NCI-H2081 (cell line): Measurements from ENCODE around the gene DLGAP1.
"Not testable (repeated sequence)": the region's sequence is repeated elsewhere in the genome, so short reads cannot be mapped to it uniquely, and the experiment has no call there.

Experiments
- DNase-seq, 2 experiments: peaks; one replicate each; lab custom pipeline; 2025; lab: John Stamatoyannopoulos, UW

The DLGAP1 gene

DNA sequence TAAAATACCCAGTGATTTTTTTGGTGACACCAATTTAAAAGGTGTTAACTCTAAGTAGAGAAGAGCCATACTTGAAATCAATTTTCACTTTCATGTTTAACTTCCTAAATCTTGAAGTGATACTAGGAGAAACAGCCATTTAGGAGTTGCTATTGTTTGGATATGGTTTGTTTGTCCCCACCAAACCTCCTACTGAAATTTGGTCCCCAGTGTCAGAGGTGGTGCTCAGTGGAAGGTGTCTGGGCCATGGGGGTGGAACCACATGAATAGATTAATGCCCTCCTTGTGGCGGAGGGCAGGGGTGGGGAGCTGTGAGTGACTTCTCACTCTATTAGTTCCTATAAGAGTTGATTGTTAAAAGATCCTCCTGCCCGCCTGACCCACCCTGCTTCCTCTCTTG is 377.9 kb downstream of the DLGAP1 start:
- no peak for DNase-seq

DNA sequence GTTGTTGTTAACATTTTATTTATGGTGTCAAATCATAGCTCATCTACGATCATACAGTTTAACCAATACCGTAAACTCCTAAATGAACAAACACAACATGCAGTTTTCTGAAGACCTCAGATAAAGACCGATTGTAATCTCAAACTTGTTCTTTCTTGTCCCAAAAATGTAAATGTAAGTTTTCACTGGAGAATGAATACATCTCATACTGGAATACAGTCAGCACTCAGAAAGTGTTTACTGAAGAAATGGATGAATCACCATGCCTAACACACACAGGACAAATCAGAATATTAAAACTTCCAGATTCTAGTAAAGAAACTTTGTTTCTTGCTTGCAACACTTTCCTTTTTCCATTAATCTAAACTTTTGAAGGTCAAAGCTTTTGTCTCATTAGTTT is 380.5 kb downstream of the DLGAP1 start:
- DNase-seq: no peak

DNA sequence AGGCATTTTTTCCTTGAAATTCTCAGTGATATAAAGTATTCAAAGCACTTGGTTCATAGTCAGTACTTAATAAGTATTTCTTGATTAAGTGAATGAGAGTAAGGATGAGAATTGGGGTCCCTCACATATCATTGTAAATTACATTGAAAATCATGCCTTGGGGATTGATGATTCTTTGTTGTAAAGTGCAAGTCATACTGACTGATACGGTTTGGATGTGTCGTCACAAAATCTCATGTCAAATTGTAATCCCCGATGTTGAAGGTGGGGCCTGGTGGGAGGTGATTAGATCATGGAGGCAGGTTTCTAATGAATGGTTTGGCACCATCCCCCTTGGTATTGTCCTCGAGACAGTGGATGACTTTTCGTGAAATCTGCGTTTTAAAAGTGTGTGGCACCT is 385.9 kb downstream of the DLGAP1 start:
- no peak for DNase-seq

DNA sequence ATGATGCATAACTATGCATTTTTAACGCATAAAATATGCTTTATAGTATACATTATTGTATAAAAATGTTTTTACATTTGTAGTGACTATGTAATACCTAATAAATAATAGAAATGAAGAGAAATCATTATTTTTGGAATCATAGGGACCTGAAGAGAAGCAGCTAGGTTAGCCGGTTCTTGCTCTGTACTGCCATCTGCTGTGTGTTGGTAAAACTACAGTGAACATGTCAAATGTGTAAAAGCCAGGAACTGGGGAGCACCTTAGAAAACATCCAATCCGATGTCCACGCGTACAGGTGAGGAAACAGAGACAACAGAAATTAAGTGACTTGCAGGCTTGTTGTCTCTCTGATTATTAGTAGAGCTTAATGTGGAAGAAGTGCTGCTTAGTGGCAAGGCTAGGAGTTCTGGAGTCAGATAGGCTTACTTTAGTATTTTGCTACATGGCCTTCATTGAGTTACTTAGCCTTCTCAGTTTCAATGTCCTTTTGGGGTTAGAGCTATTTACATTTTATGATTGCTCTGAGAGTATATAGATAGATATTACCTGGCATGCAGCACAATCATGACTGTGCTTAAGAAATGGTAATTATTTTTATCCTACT is 386.5 kb downstream of the DLGAP1 start:
- peak; percentile 40 to 44 for DNase-seq

DNA sequence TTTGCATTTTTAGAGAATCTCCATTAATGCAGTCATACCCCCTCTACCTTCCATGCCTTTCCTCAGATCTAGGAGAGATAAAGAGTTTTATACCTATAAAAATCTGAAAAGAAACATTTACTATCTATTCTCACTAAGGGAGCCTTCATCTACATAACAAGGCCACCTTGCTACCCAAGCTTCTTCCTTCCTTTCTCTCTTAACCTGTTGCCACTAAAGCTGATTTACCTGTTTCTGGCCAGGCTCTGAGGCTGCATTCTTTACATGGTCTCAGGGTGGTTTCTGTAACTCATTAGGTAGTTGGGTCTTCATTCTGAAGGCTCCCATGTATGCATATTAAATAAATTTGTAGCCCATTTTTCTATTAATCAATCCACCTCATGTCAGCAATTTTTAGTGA is 391.6 kb downstream of the DLGAP1 start:
- DNase-seq: no peak

DNA sequence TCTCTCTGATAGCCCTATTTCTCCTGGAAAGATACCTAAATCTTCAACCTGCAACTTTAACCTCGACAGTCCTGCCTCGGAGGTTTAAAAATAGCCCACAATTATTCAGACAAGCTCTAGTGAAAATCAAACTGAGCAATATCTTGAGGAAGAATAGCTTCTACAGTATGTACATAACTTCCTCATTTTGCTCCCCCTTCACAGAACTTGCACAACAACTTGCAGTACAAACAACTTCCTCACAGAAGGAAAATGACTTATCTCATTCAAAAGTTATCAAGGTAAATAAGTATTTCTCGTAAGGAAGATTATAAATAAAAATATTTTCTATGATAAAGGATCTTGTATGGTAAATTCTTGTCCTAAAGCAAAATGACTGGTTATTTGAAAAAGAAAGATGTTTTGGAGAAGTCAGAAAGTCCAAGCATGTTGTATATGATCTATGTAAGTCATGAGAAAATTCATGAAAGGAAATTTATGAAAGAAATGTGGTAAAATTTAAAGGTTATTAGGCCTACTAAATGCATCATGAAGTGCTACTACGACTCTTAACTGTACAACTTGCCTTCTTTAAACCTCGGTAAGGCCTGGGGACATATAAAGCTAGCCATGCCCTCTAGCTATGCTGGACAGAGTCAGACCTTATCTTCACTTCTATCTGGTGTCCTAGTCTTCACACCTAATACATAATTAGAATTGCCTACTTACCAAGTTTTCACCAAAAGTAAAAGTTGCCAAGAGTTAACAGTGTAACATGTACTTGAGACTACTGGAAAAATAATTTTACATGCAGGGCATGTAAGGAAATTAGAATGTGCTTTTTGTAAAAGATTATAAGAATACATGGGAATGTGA is 394.5 kb downstream of the DLGAP1 start:
- no peak for DNase-seq

DNA sequence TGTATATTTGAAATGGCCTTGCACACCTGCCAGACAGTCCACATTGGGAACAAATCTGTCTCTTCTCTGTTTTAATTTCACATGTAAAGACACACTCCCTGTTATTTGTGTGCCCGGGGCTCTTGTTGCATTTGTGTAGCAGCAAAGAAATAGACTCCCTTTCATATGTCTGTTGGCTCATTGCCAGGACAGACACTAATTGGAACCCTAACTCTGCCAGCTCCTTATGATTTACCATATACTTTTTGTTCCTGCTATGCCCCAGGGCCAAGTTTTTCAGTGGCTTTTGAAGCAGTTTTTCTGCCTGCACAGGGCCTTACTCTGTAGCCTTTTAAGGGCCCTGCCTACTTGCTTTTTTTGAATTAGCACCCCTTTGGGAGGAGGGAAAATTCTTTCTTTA is 396.9 kb downstream of the DLGAP1 start:
- peak; percentile 55 to 64 for DNase-seq

DNA sequence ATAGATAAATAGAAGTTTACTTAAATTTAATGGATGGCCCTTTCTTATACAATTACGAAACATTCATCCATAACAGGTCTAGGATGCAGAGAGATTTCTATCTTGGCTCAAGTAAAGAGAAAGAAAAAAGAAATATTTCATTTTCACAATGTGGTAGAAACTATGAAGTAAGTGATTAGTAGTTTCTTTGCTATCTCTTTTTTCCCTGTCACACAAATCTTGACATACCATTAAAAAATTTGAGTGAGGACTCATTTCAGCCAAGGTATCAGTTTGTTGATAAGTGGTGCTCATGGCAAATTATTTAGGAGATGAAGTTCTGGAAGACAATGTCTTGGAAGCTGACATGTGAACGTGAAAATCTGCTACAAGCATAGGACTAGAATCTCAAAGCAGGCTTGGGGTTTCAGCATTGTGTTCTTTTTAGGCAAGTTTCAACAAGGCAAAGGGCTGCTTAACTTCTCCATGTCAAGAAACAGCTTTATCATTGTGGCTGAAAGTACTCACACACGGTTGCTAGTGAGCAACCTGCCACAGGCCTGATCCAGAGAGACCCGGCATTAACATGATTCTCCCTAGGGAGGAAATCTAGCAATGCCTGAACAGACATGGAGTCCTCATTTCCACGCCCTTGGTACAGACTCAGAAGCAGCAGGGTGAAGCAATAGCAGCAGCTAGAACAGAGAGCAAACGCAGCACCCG is 414.6 kb downstream of the DLGAP1 start:
- no peak for DNase-seq

DNA sequence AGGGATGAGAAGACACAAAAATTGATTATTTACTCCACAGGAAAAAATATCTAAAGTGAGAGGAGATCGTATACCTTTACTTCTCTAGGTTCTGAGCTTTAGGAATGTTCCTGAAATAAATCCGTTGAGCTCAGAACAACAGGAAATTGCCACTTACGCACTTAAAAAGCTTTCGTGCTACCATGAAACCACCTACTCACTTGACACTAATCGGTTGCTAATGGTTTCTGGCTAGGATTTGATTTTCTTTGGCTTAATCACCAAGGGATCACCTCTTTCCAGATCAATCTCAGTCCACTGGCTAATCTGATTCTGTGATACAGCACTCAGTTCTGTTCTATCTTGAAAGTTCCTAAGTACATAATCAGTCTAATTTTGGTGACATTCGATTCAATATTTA is 419.6 kb downstream of the DLGAP1 start:
- DNase-seq: peak in 1 of 2 experiments; percentile 8

DNA sequence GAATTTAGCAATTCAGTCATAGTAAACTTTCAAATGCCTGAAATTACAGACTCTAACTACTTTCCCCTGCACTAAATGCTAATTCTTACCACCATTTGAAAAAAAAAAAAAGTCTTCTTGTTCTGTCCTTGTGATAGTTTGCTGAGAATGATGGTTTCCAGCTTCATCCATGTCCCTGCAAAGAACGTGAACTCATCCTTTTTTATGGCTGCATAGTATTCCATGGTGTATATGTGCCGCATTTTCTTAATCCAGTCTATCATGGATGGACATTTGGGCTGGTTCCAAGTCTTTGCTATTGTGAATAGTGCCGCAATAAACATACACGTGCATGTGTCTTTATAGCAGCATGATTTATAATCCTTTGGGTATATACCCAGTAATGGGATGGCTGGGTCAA is 420.3 kb downstream of the DLGAP1 start:
- DNase-seq: not testable (repeated sequence)

DNA sequence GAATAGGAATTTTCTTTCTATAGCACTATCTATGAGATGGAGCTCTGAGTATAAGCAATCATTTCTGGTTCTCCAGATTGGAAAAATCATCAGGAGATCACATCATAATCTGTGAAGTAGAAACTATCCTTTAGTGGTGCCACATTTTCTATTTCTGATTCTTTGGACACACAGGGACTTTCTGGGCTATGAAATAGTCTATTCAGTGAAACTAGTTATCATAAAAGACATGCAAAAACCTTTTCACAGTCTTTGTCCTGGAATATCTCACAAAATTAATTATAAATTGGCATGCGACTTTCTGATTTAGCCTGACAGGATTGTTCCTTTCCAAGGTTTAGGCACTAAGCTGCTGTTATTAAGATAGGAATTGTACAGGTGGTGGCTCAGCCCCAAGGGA is 428.6 kb downstream of the DLGAP1 start:
- no peak for DNase-seq

DNA sequence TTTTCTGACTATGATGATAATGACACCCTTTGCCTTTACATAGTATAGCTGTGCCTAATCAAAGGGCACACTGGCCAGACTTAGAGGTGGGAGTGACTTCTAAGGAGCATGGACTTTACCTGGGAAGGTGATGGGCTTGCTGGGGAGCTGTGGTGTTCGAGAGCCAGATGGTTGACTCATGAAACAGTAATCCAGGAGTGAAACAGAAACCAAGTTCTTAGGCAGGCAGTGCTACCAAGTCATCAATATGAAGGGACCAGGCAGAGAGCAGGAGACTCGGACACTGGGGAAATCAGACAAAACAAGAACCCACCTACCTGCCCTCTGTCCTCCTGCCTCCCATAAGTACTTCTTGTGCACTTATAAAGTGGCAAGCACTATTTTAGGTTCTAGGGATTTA is 430.4 kb downstream of the DLGAP1 start:
- DNase-seq: no peak

DNA sequence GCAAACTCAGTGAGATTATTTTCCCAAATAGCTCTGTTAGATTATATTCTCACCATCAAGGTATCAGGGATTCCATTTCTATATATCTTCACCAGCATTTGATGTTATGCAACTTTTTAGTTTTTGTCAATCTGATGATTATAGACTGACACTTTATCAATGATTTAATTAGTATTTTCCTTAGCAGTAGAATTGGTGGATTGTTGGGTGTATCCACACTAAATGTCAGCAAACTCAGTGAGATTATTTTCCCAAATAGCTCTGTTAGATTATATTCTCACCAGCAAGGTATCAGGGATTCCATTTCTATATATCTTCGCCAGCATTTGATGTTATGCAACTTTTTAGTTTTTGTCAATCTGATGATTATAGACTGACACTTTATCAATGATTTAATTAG is 432.4 kb downstream of the DLGAP1 start:
- DNase-seq: not testable (repeated sequence)

DNA sequence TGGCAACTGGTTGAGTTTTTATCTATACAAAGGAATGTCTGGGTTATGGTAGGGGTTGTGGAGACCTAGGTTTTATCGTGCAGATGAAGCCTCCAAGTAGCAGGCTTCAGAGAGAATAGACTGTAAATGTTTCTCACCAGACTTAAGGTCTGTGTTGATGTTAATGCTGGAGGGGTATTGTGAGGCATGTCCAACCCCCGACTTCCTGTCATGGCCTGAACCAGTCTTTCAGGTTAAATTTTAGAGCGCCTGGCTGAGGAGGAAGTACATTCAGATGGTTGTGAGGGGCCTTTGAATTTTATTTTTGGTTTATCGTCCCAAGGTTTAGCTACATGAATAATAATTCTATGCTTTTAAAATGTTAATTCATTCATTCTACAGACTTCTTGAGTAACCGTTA is 435.1 kb downstream of the DLGAP1 start:
- no peak for DNase-seq

DNA sequence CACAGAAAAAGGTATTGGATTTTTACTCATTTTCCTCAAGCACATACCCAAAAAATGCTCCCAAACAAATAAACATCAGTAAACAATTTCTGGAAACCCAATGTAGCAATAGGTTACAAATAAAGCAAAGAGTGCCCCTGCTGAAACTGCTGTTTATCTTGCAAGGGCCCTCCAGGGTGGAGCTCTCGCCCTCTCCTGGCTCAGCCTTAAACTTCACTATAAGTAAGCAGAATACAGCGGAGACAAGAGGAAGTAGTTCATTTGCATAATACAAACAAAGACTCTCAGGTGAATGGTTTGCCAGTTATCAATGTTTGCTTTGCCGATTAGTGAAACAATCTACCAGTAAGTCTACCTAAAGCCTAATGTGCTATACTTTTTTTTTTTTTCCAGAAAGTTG is 437.6 kb downstream of the DLGAP1 start:
- peak in 1 of 2 experiments; percentile 32 for DNase-seq

DNA sequence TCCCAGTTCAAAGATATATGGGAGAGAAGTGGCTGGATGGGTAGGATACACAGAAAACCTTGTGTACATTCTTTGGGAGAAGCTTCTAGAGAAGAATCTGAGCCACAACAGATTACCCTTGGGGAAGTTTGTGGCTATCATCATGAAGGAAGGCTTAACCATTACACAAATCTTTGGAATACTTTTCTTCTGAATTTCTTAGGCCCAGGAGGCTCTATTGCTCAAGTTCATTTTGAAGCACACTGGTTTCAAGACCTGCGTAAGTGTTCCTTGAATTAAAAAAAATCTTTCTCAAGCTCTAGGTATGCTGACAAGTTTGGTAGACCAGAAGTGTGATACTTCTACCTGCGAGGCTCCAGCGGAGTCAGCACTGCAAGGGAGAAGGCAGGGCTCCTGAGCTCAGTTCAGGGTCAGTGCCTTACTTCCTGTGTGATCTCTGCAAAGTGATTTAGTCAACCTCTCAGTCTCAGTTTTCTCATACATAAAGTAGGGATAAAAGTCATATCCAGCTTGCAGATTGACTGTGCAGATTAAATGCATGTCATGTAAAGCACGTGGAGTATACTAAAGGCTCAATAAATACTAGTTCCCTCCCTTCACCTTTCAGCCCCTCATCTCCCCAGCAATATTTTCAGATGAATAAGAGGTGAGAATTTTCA is 438.6 kb downstream of the DLGAP1 start:
- DNase-seq: no peak

DNA sequence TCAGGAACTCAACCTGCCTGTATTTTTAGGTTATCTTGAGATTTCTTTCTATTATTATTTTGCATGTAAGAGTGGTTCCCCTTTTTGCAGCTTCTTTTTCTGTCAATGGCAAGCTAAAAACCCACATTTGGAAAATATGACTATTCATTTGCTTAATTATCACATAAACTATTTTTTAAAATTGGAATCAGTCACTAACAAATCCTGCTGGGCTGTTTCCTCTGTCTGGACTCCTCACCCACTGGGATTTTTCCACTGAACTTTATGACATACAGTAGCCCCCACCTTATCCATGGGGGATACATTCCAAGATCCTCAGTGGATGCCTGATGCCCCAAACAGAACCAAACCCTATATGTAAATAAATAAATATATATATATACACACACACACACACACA is 447.3 kb downstream of the DLGAP1 start:
- DNase-seq: no peak

DNA sequence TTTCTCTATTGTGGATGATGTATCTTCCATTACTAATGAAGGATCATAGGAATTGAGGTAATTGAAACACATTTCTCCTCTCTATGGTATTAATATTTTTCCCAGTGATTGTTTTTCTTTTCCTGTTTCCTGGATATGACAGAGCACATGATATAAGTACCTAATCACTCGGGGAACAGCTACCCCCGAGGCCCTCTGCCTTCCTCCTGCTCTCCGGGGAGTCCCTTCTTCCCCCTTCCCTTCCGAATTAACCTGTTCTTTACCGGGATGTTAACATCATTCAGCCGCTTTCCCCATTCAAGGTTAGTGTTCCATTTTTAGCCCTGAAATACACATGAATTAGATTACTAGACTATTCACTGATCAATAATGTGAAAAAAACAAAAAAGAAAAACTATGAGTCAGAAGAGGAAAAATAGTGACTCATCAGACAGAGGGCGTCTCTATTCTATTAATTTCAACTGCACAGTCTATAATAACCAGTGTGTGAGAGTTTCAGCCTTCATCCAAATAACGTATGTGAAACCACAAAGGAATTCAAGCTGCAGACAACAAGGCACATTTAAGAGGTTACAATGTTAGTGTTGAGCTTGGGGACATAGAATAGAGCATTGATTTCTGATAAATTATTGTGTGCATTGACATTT is 450.8 kb downstream of the DLGAP1 start:
- DNase-seq: no peak

DNA sequence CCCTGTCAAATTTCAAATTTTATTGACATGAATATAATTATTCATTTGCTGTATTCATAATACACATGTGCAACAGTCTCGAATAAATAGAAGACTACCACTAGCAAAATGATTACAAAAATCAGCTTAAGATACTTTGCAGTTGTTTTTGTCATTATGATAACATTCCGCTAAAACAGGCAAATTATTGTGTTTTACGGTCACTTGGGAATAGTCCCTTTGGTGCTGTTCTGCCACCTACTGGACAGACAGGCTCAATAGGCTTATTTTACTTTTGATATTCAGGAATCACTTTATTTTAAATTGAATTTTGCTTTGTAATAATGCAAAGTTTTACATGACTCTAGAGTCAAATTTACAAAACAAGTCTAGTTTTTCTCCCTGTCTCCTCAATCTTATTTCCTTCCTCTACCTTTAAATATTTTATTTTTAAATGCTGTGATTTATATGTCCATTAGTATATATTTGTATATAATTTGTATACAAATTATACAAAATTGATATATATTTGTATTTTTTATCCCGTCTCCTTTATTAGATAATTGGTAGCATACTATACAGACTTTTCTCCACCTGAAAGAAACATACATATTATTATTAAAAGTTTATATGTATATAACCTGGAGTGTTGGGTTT is 456.3 kb downstream of the DLGAP1 start:
- DNase-seq: peak; percentile 36 to 49

DNA sequence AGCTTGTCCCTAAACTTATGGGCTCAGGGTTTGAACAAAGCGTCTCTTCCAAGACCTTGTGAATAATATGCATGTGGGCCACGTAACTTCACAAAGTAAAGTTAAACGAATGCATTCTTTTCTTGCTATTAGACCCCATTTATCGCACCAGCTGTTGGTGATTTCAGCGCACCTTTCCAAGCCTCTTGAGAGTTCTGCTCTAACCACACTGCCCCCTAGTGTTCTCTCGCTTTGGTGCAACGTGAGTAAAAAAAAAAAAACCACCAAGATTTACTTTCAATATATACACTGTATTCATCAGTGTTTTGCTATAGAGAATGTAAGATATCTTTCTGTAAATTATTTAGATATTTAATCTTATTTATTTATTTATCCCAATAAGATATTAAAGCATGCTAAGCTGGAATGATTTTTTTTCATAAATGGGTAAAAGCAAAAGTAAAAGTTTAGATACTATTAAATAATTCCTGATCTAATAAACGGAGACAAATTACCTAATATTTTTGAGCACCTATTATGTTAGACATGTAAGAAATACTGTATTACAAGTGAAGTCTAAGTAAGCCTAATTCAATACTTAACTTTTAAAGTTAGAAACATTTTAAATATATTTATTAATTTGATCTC is 459.5 kb downstream of the DLGAP1 start:
- DNase-seq: peak; percentile 64 to 71
